NCI-H526 treated with DMSO at 0.1 percent for 48 hours (cell line): ENCODE measurements around the gene TSEN54.
A peak's percentile ranks its signal among the peaks of the same experiment; 100 is the strongest.
"Not testable (repeated sequence)": the region's sequence is repeated elsewhere in the genome, so short reads cannot be mapped to it uniquely, and the experiment has no call there.

Experiments used
- DNase-seq: peaks from one replicate; lab custom pipeline; 2025; lab: John Stamatoyannopoulos, UW

TSEN54 gene

GRCh38 chr17:75516255-75516618, at the start of gene TSEN54:
TSEN54 (plus strand) TSS chr17:75516528; CDS start chr17:75516561, 33 bp downstream.
- DNase-seq = peak; percentile 79

GRCh38 chr17:75468291-75468754, 48.0 kb upstream of the TSEN54 start:
- no peak for DNase-seq

- no peak for DNase-seq
These were observed 47.5 kb upstream of the TSEN54 start for GRCh38 chr17:75468779-75469373.

GRCh38 chr17:75471207-75471606, 45.1 kb upstream of the TSEN54 start:
- DNase-seq = no peak

- DNase-seq = no peak
These were observed 44.2 kb upstream of the TSEN54 start for GRCh38 chr17:75472119-75472518.

GRCh38 chr17:75473246-75473645, 43.1 kb upstream of the TSEN54 start:
- DNase-seq = no peak

- no peak for DNase-seq
These were observed 41.6 kb upstream of the TSEN54 start for GRCh38 chr17:75474736-75475135.

- DNase-seq = no peak
These were observed 41.0 kb upstream of the TSEN54 start for GRCh38 chr17:75475144-75475835.

- no peak for DNase-seq
These were observed 40.5 kb upstream of the TSEN54 start for GRCh38 chr17:75475851-75476250.

GRCh38 chr17:75476271-75476671, 40.1 kb upstream of the TSEN54 start:
- no peak for DNase-seq

GRCh38 chr17:75476752-75477489, 39.4 kb upstream of the TSEN54 start:
- DNase-seq = no peak

GRCh38 chr17:75477490-75477862, 38.9 kb upstream of the TSEN54 start:
- DNase-seq = not testable (repeated sequence)

GRCh38 chr17:75478508-75478907, 37.8 kb upstream of the TSEN54 start:
- no peak for DNase-seq

- no peak for DNase-seq
These were observed 36.0 kb upstream of the TSEN54 start for GRCh38 chr17:75480281-75480680.

GRCh38 chr17:75481194-75482068, 34.9 kb upstream of the TSEN54 start:
- DNase-seq = no peak

- no peak for DNase-seq
These were observed 34.0 kb upstream of the TSEN54 start for GRCh38 chr17:75482098-75482942.

GRCh38 chr17:75485688-75486087, 30.6 kb upstream of the TSEN54 start:
- DNase-seq = no peak

GRCh38 chr17:75486151-75486550, 30.2 kb upstream of the TSEN54 start:
- no peak for DNase-seq

GRCh38 chr17:75486951-75487350, 29.4 kb upstream of the TSEN54 start:
- DNase-seq = no peak

GRCh38 chr17:75487351-75488070, 28.8 kb upstream of the TSEN54 start:
- no peak for DNase-seq
